GM12878 (cell line): ENCODE data around the gene PSMA7. TPM values are rescaled to one million over a fixed set of nuclear protein-coding genes. Genes with fewer than 3 reads are reported as not detected.

Source experiments
- ATAC-seq: fragments of 200-7000 bp; cut with Tn5 transposase; 3 replicates; pipeline ENCODE4 v1.9.1; 2020; ENCODE audit warnings: mild to moderate bottlenecking, moderate library complexity
- BruUV-seq: library from RNA; stranded (reverse); fragments of 400-500 nt; replicated peaks from 2 replicates; lab custom pipeline; 2021; lab: Mats Ljungman, UMichigan
- CTCF ChIA-PET: fragments of 300-600 bp; sonication (Branson Sonifier 250); formaldehyde crosslinking; extraction: SDS; loops from one replicate; lab custom pipeline; 2021; ENCODE audit warnings: inconsistent platforms; lab: Yijun Ruan, JAX
- POLR2A ChIA-PET: fragments of 350-600 bp; formaldehyde crosslinking; extraction: SDS; loops from one replicate; lab custom pipeline; 2021; ENCODE audit warnings: inconsistent platforms; lab: Charles Lee
- RAD21 ChIA-PET: fragments of 300-600 bp; sonication (Branson Sonifier 250); formaldehyde crosslinking; loops from one replicate; lab custom pipeline; 2023; ENCODE audit warnings: antibody characterized with exemption; ENCODE audit not compliant: unreplicated experiment; lab: Charles Lee
- SMC1A ChIA-PET: fragments of 300-600 bp; sonication (Branson Sonifier 250); formaldehyde crosslinking; loops from one replicate; lab custom pipeline; 2023; ENCODE audit not compliant: unreplicated experiment, uncharacterized antibody; lab: Charles Lee
- DNase-seq: peaks from one replicate; pipeline ENCODE4 v3.0.0-alpha.2; 2011; ENCODE audit warnings: low read depth, low spot score
- FAIRE-seq: peaks from 3 replicates; lab custom pipeline; 2011; peaks lifted over from hg19 to GRCh38; lab: Jason Lieb, UNC
- H2AFZ ChIP-seq: 2 replicates; pipeline ENCODE4 v1.6.0; 2011; ENCODE audit warnings: low read depth, low read length, control low read depth; ENCODE audit not compliant: control insufficient read depth
- H3K27ac ChIP-seq: 2 replicates; pipeline ENCODE4 v1.5.1; 2011; ENCODE audit warnings: control low read depth; ENCODE audit not compliant: control insufficient read depth, insufficient read depth
- H3K27me3 ChIP-seq, 2 experiments: replicated peaks in 1 of 2; 2 replicates each; pipeline versions ENCODE4 v1.6.0 to v1.6.1; 2011; ENCODE audit warnings: low read length in 1 of 2; ENCODE audit not compliant: control insufficient read depth in 2 of 2, insufficient read depth in 2 of 2
- H3K36me3 ChIP-seq, 2 experiments: 2 replicates each; pipeline ENCODE4 v1.5.1; 2011; ENCODE audit warnings: low read length in 1 of 2; ENCODE audit not compliant: control insufficient read depth in 2 of 2, insufficient read depth in 2 of 2
- H3K4me1 ChIP-seq: 2 replicates; pipeline ENCODE4 v1.6.1; 2011; ENCODE audit warnings: mild to moderate bottlenecking, low read length, moderate library complexity, mixed read lengths; ENCODE audit not compliant: control insufficient read depth, insufficient read depth
- H3K4me2 ChIP-seq: 2 replicates; pipeline ENCODE4 v1.6.0; 2011; ENCODE audit warnings: control low read depth; ENCODE audit not compliant: control insufficient read depth, insufficient read depth
- H3K4me3 ChIP-seq: fragments of 200-600 bp; sonication (generic); 2 replicates; pipeline ENCODE4 v1.5.1; 2016
- H3K79me2 ChIP-seq: 2 replicates; pipeline ENCODE4 v1.6.0; 2011; ENCODE audit warnings: low read length; ENCODE audit not compliant: control insufficient read depth, insufficient read depth
- H3K9ac ChIP-seq: 2 replicates; pipeline ENCODE4 v1.8.0; 2011; ENCODE audit warnings: low read length, control low read depth, mixed read lengths; ENCODE audit not compliant: control insufficient read depth, insufficient read depth
- H3K9me3 ChIP-seq: replicated peaks from 3 replicates; pipeline ENCODE4 v1.5.1; 2011; ENCODE audit warnings: mild to moderate bottlenecking, low read length; ENCODE audit not compliant: control insufficient read depth, insufficient read depth
- H4K20me1 ChIP-seq: 2 replicates; pipeline ENCODE4 v1.6.0; 2011; ENCODE audit not compliant: control insufficient read depth, insufficient read depth
- CBFB ChIP-seq: IDR thresholded peaks from 2 replicates; pipeline ENCODE4 v1.6.1; 2016; ENCODE audit warnings: antibody characterized with exemption, low read depth
- HDAC6 ChIP-seq: fragments of 200-600 bp; sonication (generic); IDR thresholded peaks from one replicate; pipeline ENCODE4 v1.8.0; 2017; ENCODE audit warnings: antibody characterized with exemption; ENCODE audit not compliant: unreplicated experiment
- PAX8 ChIP-seq: fragments of 450-650 bp; IDR thresholded peaks from 2 replicates; pipeline ENCODE4 v1.6.1; 2017; ENCODE audit warnings: mild to moderate bottlenecking, moderate library complexity
- RFX5 ChIP-seq: IDR thresholded peaks from 2 replicates; pipeline ENCODE4 v1.6.1; 2011; ENCODE audit warnings: low read depth, low read length, improper control_type of control experiment
- RUNX3 ChIP-seq: IDR thresholded peaks from 2 replicates; pipeline ENCODE4 v1.6.1; 2012; ENCODE audit warnings: low read length, inconsistent platforms
- SRF ChIP-seq, 2 experiments: IDR thresholded peaks; 2 replicates each; pipeline ENCODE4 v1.6.1; 2011; ENCODE audit warnings: low read depth in 2 of 2, low read length in 2 of 2, mild to moderate bottlenecking in 1 of 2, moderate library complexity in 1 of 2
- WGBS: methylation state at CpG from one replicate; pipeline ENCODE4 v1.1.6; 2016; ENCODE audit warnings: low lambda C conversion rate; ENCODE audit not compliant: insufficient replicate concordance, insufficient coverage; ENCODE audit errors: missing lambda C conversion rate; 5-methylcytosine and 5-hydroxymethylcytosine counted together
- in situ Hi-C: fragments of 300-500 bp; cut with MboI; formaldehyde crosslinking; loops from 9 replicates; pipeline ENCODE4 v1.14.3; 2018; ENCODE audit warnings: mixed read lengths
- intact Hi-C: fragments of 100-400 bp; cut with micrococcal nuclease; formaldehyde crosslinking; loops from one replicate; pipeline ENCODE4 v1.14.2; 2022; ENCODE audit not compliant: unreplicated experiment
- polyA plus RNA-seq, 11 experiments: library from polyadenylated mRNA; depleted of rRNA in 4 of 11; unstranded in 6 of 11; stranded (reverse) in 5 of 11; fragments of >200 nt; fragmentation: Nextera tagmentation in 4 of 11; fragmentation: Illumina TruSeq in 1 of 11; extraction: Ambion mirVana in 4 of 11; extraction: Trizol in 1 of 11; gene quantifications; 1 replicate in 1 of 11; 2 replicates in 10 of 11; pipeline versions ENCODE4 v1.2.1 to v1.2.3, GENCODE V29; 2011 to 2016; ENCODE audit warnings: inconsistent platforms in 2 of 11, missing spikeins in 2 of 11, low read depth in 1 of 11
- total RNA-seq, 4 experiments: library from RNA; depleted of rRNA in 3 of 4; stranded (reverse); fragments of >200 nt in 3 of 4; fragmentation: Illumina TruSeq in 1 of 4; extraction: Trizol in 1 of 4; gene quantifications; 2 replicates each; pipeline versions ENCODE4 v1.2.1 to v1.2.3, GENCODE V29; 2013 to 2021
- TF ChIP-seq, protein P1 (sequence below): fragments of 450-650 bp; IDR thresholded peaks from 2 replicates; pipeline ENCODE4 v1.6.1; 2017; ENCODE audit warnings: mild to moderate bottlenecking
- TF ChIP-seq, protein P2 (sequence below): fragments of 450-650 bp; IDR thresholded peaks from 2 replicates; pipeline ENCODE4 v1.6.1; 2016; ENCODE audit warnings: mild to moderate bottlenecking, moderate library complexity, borderline replicate concordance

Gene PSMA7
- total and polyA plus RNA-seq, 10 of the 15 experiments (the other 5 are each of a cell fraction or from before 2014, with no cell fraction given): 216 to 857 (median 368) TPM

DNA sequence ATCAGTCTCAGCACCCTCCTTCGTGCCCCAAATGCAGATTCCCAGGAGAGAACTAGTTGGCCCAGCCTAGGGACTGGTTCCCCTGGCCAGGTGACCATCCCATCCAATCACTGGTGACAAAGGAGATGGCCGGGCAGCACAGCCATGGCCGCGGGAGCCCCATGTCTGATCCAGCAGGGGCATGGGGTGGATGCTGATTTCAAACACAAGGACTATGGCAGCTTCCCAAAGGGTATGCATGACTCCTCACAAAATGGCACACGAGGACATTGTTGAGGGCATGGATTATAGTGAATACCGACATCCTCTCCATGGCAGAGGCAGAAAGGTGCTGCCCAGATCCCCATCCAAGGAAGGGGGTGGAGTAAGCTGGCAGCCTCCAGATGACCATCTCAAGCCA lies 30.8 kb downstream of the PSMA7 start:
- H3K27me3 ChIP-seq: no peaks in the 10 kb centered on the region
- no peaks in the 10 kb centered on the region for H3K79me2 ChIP-seq
- H3K9me3 ChIP-seq: peaks cover 15% of the 10 kb centered on the region; the same call in 1 of the 3 replicates
- H3K36me3 ChIP-seq: no peaks in the 10 kb centered on the region
- no peak overlapping the region for H3K27ac ChIP-seq
- WGBS: 56% methylated on average over 6 of the region's 6 CpGs
- BruUV-seq: no TSS peak
- ChIA-PET POLR2A (no interaction called here), SMC1A (interaction anchor here (1.1 to 1.7 kb wide), 2 partner anchors 9 to 101 kb away, joined by 3 to 7 read pairs; no protein-coding TSS in a partner anchor), CTCF (no interaction called here), RAD21 (no interaction called here)
- no peaks in the 10 kb centered on the region for H3K4me1 ChIP-seq
- in situ Hi-C loops: no loop called here
- no peak overlapping the region for H2AFZ ChIP-seq
- DNase-seq (no peak), FAIRE-seq (no peak), ATAC-seq (no peak)
- intact Hi-C loops: no loop called here
- no peaks in the 10 kb centered on the region for H4K20me1 ChIP-seq
- H3K9ac ChIP-seq: no peak overlapping the region
- no peak overlapping the region for H3K4me3 ChIP-seq
- TF ChIP-seq RFX5: no peak
- no peak for TF ChIP-seq SRF (IDR thresholded peaks at IDR 0.05; ENCODE audit: low read depth in 2 of 2, low read length in 2 of 2)
- TF ChIP-seq, protein P1, sequence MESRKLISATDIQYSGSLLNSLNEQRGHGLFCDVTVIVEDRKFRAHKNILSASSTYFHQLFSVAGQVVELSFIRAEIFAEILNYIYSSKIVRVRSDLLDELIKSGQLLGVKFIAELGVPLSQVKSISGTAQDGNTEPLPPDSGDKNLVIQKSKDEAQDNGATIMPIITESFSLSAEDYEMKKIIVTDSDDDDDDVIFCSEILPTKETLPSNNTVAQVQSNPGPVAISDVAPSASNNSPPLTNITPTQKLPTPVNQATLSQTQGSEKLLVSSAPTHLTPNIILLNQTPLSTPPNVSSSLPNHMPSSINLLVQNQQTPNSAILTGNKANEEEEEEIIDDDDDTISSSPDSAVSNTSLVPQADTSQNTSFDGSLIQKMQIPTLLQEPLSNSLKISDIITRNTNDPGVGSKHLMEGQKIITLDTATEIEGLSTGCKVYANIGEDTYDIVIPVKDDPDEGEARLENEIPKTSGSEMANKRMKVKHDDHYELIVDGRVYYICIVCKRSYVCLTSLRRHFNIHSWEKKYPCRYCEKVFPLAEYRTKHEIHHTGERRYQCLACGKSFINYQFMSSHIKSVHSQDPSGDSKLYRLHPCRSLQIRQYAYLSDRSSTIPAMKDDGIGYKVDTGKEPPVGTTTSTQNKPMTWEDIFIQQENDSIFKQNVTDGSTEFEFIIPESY: no peak
- TF ChIP-seq, protein P2, sequence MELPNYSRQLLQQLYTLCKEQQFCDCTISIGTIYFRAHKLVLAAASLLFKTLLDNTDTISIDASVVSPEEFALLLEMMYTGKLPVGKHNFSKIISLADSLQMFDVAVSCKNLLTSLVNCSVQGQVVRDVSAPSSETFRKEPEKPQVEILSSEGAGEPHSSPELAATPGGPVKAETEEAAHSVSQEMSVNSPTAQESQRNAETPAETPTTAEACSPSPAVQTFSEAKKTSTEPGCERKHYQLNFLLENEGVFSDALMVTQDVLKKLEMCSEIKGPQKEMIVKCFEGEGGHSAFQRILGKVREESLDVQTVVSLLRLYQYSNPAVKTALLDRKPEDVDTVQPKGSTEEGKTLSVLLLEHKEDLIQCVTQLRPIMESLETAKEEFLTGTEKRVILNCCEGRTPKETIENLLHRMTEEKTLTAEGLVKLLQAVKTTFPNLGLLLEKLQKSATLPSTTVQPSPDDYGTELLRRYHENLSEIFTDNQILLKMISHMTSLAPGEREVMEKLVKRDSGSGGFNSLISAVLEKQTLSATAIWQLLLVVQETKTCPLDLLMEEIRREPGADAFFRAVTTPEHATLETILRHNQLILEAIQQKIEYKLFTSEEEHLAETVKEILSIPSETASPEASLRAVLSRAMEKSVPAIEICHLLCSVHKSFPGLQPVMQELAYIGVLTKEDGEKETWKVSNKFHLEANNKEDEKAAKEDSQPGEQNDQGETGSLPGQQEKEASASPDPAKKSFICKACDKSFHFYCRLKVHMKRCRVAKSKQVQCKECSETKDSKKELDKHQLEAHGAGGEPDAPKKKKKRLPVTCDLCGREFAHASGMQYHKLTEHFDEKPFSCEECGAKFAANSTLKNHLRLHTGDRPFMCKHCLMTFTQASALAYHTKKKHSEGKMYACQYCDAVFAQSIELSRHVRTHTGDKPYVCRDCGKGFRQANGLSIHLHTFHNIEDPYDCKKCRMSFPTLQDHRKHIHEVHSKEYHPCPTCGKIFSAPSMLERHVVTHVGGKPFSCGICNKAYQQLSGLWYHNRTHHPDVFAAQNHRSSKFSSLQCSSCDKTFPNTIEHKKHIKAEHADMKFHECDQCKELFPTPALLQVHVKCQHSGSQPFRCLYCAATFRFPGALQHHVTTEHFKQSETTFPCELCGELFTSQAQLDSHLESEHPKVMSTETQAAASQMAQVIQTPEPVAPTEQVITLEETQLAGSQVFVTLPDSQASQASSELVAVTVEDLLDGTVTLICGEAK: no peak
- no peak for TF ChIP-seq CBFB
- TF ChIP-seq PAX8: no peak
- no peak for TF ChIP-seq RUNX3
- TF ChIP-seq HDAC6: no peak
- H3K4me2 ChIP-seq: no peak overlapping the region
